Fibroblast of mammary gland (primary cell): ENCODE measurements around the gene AHRR.

Source experiments
- DNase-seq: peaks from one replicate; pipeline ENCODE4 v3.0.0-alpha.2; 2010; ENCODE audit warnings: low read depth
- H3K4me3 ChIP-seq: 2 replicates; pipeline ENCODE4 v1.5.1; 2011; ENCODE audit warnings: low read depth, mild to moderate bottlenecking, low read length, moderate library complexity; ENCODE audit not compliant: control insufficient read depth
- CTCF ChIP-seq: conservative IDR thresholded peaks from 2 replicates; pipeline ENCODE4 v1.5.1; 2011; ENCODE audit warnings: low read depth, low read length, inconsistent platforms; ENCODE audit not compliant: control insufficient read depth, insufficient read depth

Gene AHRR

GRCh38 chr5:456351-457194 is 135.1 kb downstream of the AHRR start:
- no peak for TF ChIP-seq CTCF
- no peak overlapping the region for H3K4me3 ChIP-seq
- no peak for DNase-seq

- no peak for DNase-seq
- H3K4me3 ChIP-seq: no peak overlapping the region
- TF ChIP-seq CTCF: no peak
Observed at GRCh38 chr5:457195-457961, 135.9 kb downstream of the AHRR start.

- no peak overlapping the region for H3K4me3 ChIP-seq
- no peak for TF ChIP-seq CTCF
- DNase-seq: peak; percentile 64
Observed at GRCh38 chr5:458547-459353, 137.2 kb downstream of the AHRR start.

GRCh38 chr5:459562-460272 is 138.2 kb downstream of the AHRR start:
- no peak for DNase-seq
- TF ChIP-seq CTCF: no peak
- H3K4me3 ChIP-seq: no peak overlapping the region

GRCh38 chr5:460273-460625 is 138.7 kb downstream of the AHRR start:
- H3K4me3 ChIP-seq: no peak overlapping the region
- no peak for TF ChIP-seq CTCF
- DNase-seq: no peak

- DNase-seq: no peak
- H3K4me3 ChIP-seq: no peak overlapping the region
- no peak for TF ChIP-seq CTCF
Observed at GRCh38 chr5:462051-462481, 140.6 kb downstream of the AHRR start.
